ENCODE results near the gene CYREN. TPM values are rescaled to one million over a fixed set of nuclear protein-coding genes. Genes with fewer than 3 reads are reported as not detected.
A peak's percentile ranks its signal among the peaks of the same experiment; 100 is the strongest.

The CYREN gene
- total and polyA plus RNA-seq, 9 of the 15 experiments (the other 6 are each of a cell fraction or from before 2014, with no cell fraction given) = 13.9 to 108 (median 88.8) TPM

GRCh38 chr7:135170274-135170997 is at the start of gene CYREN (continued):
- TF ChIP-seq ZBTB7A (IDR thresholded peaks at IDR 0.05; ENCODE audit: borderline replicate concordance, control insufficient read depth, low read depth, low read length) (peak; percentile 90), ATF1 (CRISPR knock-in tag; IDR thresholded peaks at IDR 0.05) (no peak), ATF1 (tag; IDR thresholded peaks at IDR 0.05) (peak; percentile 83), HDAC6 (IDR thresholded peaks at IDR 0.05; ENCODE audit: low read depth, low read length) (peak; percentile 2; the same call in 1 of the 2 replicates), POLR2AphosphoS2 (IDR thresholded peaks at IDR 0.05; ENCODE audit: low read length) (peak; percentile 73; the same call in 1 of the 2 replicates), PHF8 (IDR thresholded peaks at IDR 0.05; ENCODE audit: borderline replicate concordance, low read length) (peak; percentile 98), RFX5 (IDR thresholded peaks at IDR 0.05; ENCODE audit: low read depth, low read length) (no peak), ZNF133 (CRISPR knock-in tag; IDR thresholded peaks at IDR 0.05) (no peak), ZNF143 (CRISPR knock-in tag; IDR thresholded peaks at IDR 0.05) (peak; percentile 54; the same call in 1 of the 2 replicates), NFYB (IDR thresholded peaks at IDR 0.05; ENCODE audit: extremely low read depth, insufficient read length) (no peak), DMBX1 (CRISPR knock-in tag; IDR thresholded peaks at IDR 0.05; ENCODE audit: borderline replicate concordance) (no peak; the same call in 1 of the 2 replicates), E2F6 (IDR thresholded peaks at IDR 0.05; ENCODE audit: borderline replicate concordance in 1 of 2, extremely low read depth in 1 of 2, insufficient read depth in 1 of 2, insufficient read length in 1 of 2, low read depth in 1 of 2, low read length in 1 of 2, poor library complexity in 1 of 2, severe bottlenecking in 1 of 2) (peak; percentile 43 to 75), SMAD1 (IDR thresholded peaks at IDR 0.05; ENCODE audit: low read depth, low read length, partially characterized antibody) (peak; percentile 80), RAD51 (IDR thresholded peaks at IDR 0.05; ENCODE audit: borderline replicate concordance, low read depth) (peak; percentile 24; the same call in 1 of the 2 replicates), ZNF668 (CRISPR knock-in tag; IDR thresholded peaks at IDR 0.05) (0 out of 2 replicates have a peak, but pooled peaks have one; percentile 32), TRIM28 (IDR thresholded peaks at IDR 0.05) (peak; percentile 74), ZNF274 (IDR thresholded peaks at IDR 0.05; ENCODE audit: borderline replicate concordance, low read depth, low read length) (no peak), RFX1 (IDR thresholded peaks at IDR 0.05) (no peak), SMC3 (conservative IDR thresholded peaks at IDR 0.05; ENCODE audit: insufficient read depth, low read depth, low read length) (peak; percentile 67), ZNF12 (CRISPR knock-in tag; IDR thresholded peaks at IDR 0.05) (peak; percentile 51; the same call in 1 of the 2 replicates), FOSL1 (tag; conservative IDR thresholded peaks at IDR 0.05) (no peak), KLF16 (IDR thresholded peaks at IDR 0.05) (no peak), AFF1 (IDR thresholded peaks at IDR 0.05; ENCODE audit: low read depth in 1 of 2, partially characterized antibody in 2 of 2) (no peak), HMG20A (CRISPR knock-in tag; conservative IDR thresholded peaks at IDR 0.05) (0 out of 2 replicates have a peak, but pooled peaks have one; percentile 49), NFE2 (IDR thresholded peaks at IDR 0.05; ENCODE audit: low read depth) (no peak)
